ENCODE results near the gene CABP1.

The CABP1 gene

GRCh38 chr12:120685522-120685921 lies 45.1 kb downstream of the CABP1 start:
- H2AFZ ChIP-seq (ENCODE audit: low read length) = no peak overlapping the region
- H3K4me3 ChIP-seq (ENCODE audit: low read length) = no peak overlapping the region
- H4K20me1 ChIP-seq (ENCODE audit: insufficient read depth, low read length) = no peaks in the 10 kb centered on the region
- peak overlapping the region; percentile 77; the same call in 1 of the 2 replicates for H3K4me2 ChIP-seq (ENCODE audit: low read depth, low read length)
- no peak overlapping the region for H3K9ac ChIP-seq (ENCODE audit: low read length)
- H3K36me3 ChIP-seq (replicated peaks; ENCODE audit: insufficient read depth, low read length) = no peaks in the 10 kb centered on the region
- H3K4me1 ChIP-seq (ENCODE audit: low read length) = 0 out of 2 replicates have a peak, but pooled peaks cover 3% of the 10 kb centered on the region
- DNase-seq = no peak
- no peaks in the 10 kb centered on the region for H3K9me3 ChIP-seq (replicated peaks; ENCODE audit: insufficient read depth, low read length)
- H3F3A ChIP-seq (ENCODE audit: insufficient read depth, low read length) = peaks cover 12% of the 10 kb centered on the region
- no peaks in the 10 kb centered on the region for H3K9me2 ChIP-seq (replicated peaks; ENCODE audit: insufficient read depth, low read length)
- H3K79me2 ChIP-seq (ENCODE audit: low read length) = peaks cover 32% of the 10 kb centered on the region
- H3K27ac ChIP-seq (ENCODE audit: low read length) = peak overlapping the region; percentile 94; the same call in 1 of the 2 replicates
- TF ChIP-seq CTCF (IDR thresholded peaks at IDR 0.05; ENCODE audit: low read length) = no peak
- TF ChIP-seq EZH2phosphoT487 (IDR thresholded peaks at IDR 0.05; ENCODE audit: low read length) = no peak
- H3K27me3 ChIP-seq (replicated peaks; ENCODE audit: insufficient read depth, low read length) = no peaks in the 10 kb centered on the region

GRCh38 chr12:120686151-120686689 lies 45.8 kb downstream of the CABP1 start:
- Histone ChIP-seq H3K27ac (ENCODE audit: low read length) (peak overlapping the region; percentile 94), H3K9ac (ENCODE audit: low read length) (peak overlapping the region; percentile 84), H4K20me1 (ENCODE audit: insufficient read depth, low read length) (no peaks in the 10 kb centered on the region), H3F3A (ENCODE audit: insufficient read depth, low read length) (peaks cover 12% of the 10 kb centered on the region), H3K79me2 (ENCODE audit: low read length) (peaks cover 38% of the 10 kb centered on the region), H3K9me3 (replicated peaks; ENCODE audit: insufficient read depth, low read length) (no peaks in the 10 kb centered on the region), H3K36me3 (replicated peaks; ENCODE audit: insufficient read depth, low read length) (no peaks in the 10 kb centered on the region), H3K9me2 (replicated peaks; ENCODE audit: insufficient read depth, low read length) (no peaks in the 10 kb centered on the region), H3K4me1 (ENCODE audit: low read length) (0 out of 2 replicates have a peak, but pooled peaks cover 3% of the 10 kb centered on the region), H3K27me3 (replicated peaks; ENCODE audit: insufficient read depth, low read length) (no peaks in the 10 kb centered on the region), H2AFZ (ENCODE audit: low read length) (0 out of 2 replicates have a peak overlapping the region, but pooled peaks have one; percentile 58), H3K4me3 (ENCODE audit: low read length) (peak overlapping the region; percentile 69), H3K4me2 (ENCODE audit: low read depth, low read length) (peak overlapping the region; percentile 77)
- peak; percentile 95 for DNase-seq
- no peak for TF ChIP-seq CTCF (IDR thresholded peaks at IDR 0.05; ENCODE audit: low read length)
- no peak for TF ChIP-seq EZH2 (optimal IDR thresholded peaks at IDR 0.05; ENCODE audit: low read depth, low read length)
- TF ChIP-seq EZH2phosphoT487 (IDR thresholded peaks at IDR 0.05; ENCODE audit: low read length) = no peak

- Histone ChIP-seq H3K27me3 (replicated peaks; ENCODE audit: insufficient read depth, low read length) (no peaks in the 10 kb centered on the region), H3K27ac (ENCODE audit: low read length) (peak within 1 kb of the TSS; percentile 94), H3F3A (ENCODE audit: insufficient read depth, low read length) (peaks cover 12% of the 10 kb centered on the region), H3K9ac (ENCODE audit: low read length) (peak within 1 kb of the TSS; percentile 84), H3K4me2 (ENCODE audit: low read depth, low read length) (peak within 1 kb of the TSS; percentile 92), H3K9me3 (replicated peaks; ENCODE audit: insufficient read depth, low read length) (no peaks in the 10 kb centered on the region), H3K9me2 (replicated peaks; ENCODE audit: insufficient read depth, low read length) (no peaks in the 10 kb centered on the region), H3K36me3 (replicated peaks; ENCODE audit: insufficient read depth, low read length) (no peaks in the 10 kb centered on the region), H4K20me1 (ENCODE audit: insufficient read depth, low read length) (no peaks in the 10 kb centered on the region), H3K4me3 (ENCODE audit: low read length) (peak within 1 kb of the TSS; percentile 71), H3K79me2 (ENCODE audit: low read length) (peaks cover 44% of the 10 kb centered on the region), H2AFZ (ENCODE audit: low read length) (0 out of 2 replicates have a peak within 1 kb of the TSS, but pooled peaks have one; percentile 58), H3K4me1 (ENCODE audit: low read length) (0 out of 2 replicates have a peak, but pooled peaks cover 3% of the 10 kb centered on the region)
- TF ChIP-seq EZH2 (optimal IDR thresholded peaks at IDR 0.05; ENCODE audit: low read depth, low read length) (no peak), EZH2phosphoT487 (IDR thresholded peaks at IDR 0.05; ENCODE audit: low read length) (no peak), CTCF (IDR thresholded peaks at IDR 0.05; ENCODE audit: low read length) (no peak)
- peak; percentile 92 for DNase-seq
These were observed 46.5 kb downstream of the CABP1 start, which contains the start of gene MLEC for GRCh38 chr12:120686690-120687577. MLEC (plus strand) TSS chr12:120687149; CDS start chr12:120687297, 148 bp downstream.

Measured in MM.1S (cell line).